CD14-positive monocyte (primary cell): Measurements from ENCODE around the gene HOXC12. TPM values are rescaled to one million over a fixed set of nuclear protein-coding genes. Genes with fewer than 3 reads are reported as not detected.
A peak's percentile ranks its signal among the peaks of the same experiment; 100 is the strongest.

Source experiments
- DNase-seq, 3 donors: peaks; one replicate each; pipeline ENCODE4 v3.0.0-alpha.2; 2011 to 2022
- H2AFZ ChIP-seq: 2 replicates; pipeline ENCODE4 v1.6.0; 2012; ENCODE audit warnings: mild to moderate bottlenecking, low read depth, low read length, inconsistent platforms; ENCODE audit not compliant: insufficient read depth, poor library complexity, severe bottlenecking
- H3K27ac ChIP-seq, 2 donors: 1 replicate in 1 of 2; 2 replicates in 1 of 2; pipeline ENCODE4 v1.5.1; 2012 to 2013; ENCODE audit warnings: low read length in 2 of 2, control low read depth in 1 of 2, inconsistent platforms in 1 of 2, low read depth in 1 of 2, mild to moderate bottlenecking in 1 of 2
- H3K27me3 ChIP-seq, 2 donors: one replicate each; pipeline versions ENCODE4 v1.6.0 to v1.6.1; 2011 to 2013; ENCODE audit warnings: low read length in 2 of 2; ENCODE audit not compliant: control insufficient read depth in 2 of 2, insufficient read depth in 2 of 2
- H3K36me3 ChIP-seq, 2 donors: replicated peaks in 1 of 2; 1 replicate in 1 of 2; 2 replicates in 1 of 2; pipeline versions ENCODE4 v1.5.1 to v1.6.1; 2012 to 2013; ENCODE audit warnings: low read length in 2 of 2, control low read depth in 1 of 2, inconsistent platforms in 1 of 2, mild to moderate bottlenecking in 1 of 2; ENCODE audit not compliant: insufficient read depth in 2 of 2, control insufficient read depth in 1 of 2
- H3K4me1 ChIP-seq, 2 donors: 1 replicate in 1 of 2; 2 replicates in 1 of 2; pipeline versions ENCODE4 v1.5.1 to v1.6.1; 2012 to 2013; ENCODE audit warnings: low read length in 2 of 2, control low read depth in 1 of 2, inconsistent platforms in 1 of 2, mild to moderate bottlenecking in 1 of 2, moderate library complexity in 1 of 2; ENCODE audit not compliant: insufficient read depth in 2 of 2, control insufficient read depth in 1 of 2
- H3K4me2 ChIP-seq: replicated peaks from 2 replicates; pipeline ENCODE3; 2012; ENCODE audit warnings: low read length, moderate library complexity, mild to moderate bottlenecking; ENCODE audit not compliant: poor library complexity, severe bottlenecking; ENCODE audit errors: extremely low read depth
- H3K4me3 ChIP-seq, 3 experiments: fragments of 200-600 bp in 1 of 3; sonication (generic) in 1 of 3; replicated peaks in 1 of 3; 1 replicate in 2 of 3; 2 replicates in 1 of 3; pipeline ENCODE4 v1.5.1; 2011 to 2013; ENCODE audit warnings: low read length in 3 of 3, mild to moderate bottlenecking in 3 of 3, control low read depth in 2 of 3, low read depth in 2 of 3, inconsistent platforms in 1 of 3, moderate library complexity in 1 of 3
- H3K79me2 ChIP-seq: 2 replicates; pipeline ENCODE4 v1.6.0; 2012; ENCODE audit warnings: mild to moderate bottlenecking, control low read depth, inconsistent platforms, low read length, moderate library complexity; ENCODE audit not compliant: insufficient read depth
- H3K9ac ChIP-seq: 2 replicates; pipeline ENCODE4 v1.6.0; 2017; ENCODE audit warnings: low read length, mild to moderate bottlenecking; ENCODE audit not compliant: insufficient read depth, poor library complexity, severe bottlenecking
- H3K9me3 ChIP-seq, 2 donors: replicated peaks in 1 of 2; 1 replicate in 1 of 2; 2 replicates in 1 of 2; pipeline versions ENCODE4 v1.5.1 to v1.6.1; 2012 to 2013; ENCODE audit warnings: low read length in 2 of 2, control low read depth in 1 of 2; ENCODE audit not compliant: control insufficient read depth in 1 of 2, insufficient read depth in 1 of 2
- H4K20me1 ChIP-seq: 2 replicates; pipeline ENCODE4 v1.6.0; 2012; ENCODE audit warnings: mild to moderate bottlenecking, low read length, control low read depth, moderate library complexity; ENCODE audit not compliant: insufficient read depth
- H3K27ac Mint-ChIP-seq, 7 donors: one replicate each; pipeline ENCODE4 v1.8.0; 2020; ENCODE audit warnings: mild to moderate bottlenecking in 7 of 7, mixed read lengths in 7 of 7, moderate library complexity in 6 of 7, inconsistent platforms in 2 of 7
- H3K27me3 Mint-ChIP-seq, 3 donors: one replicate each; pipeline ENCODE4 v1.8.0; 2021 to 2022; ENCODE audit warnings: low read depth in 3 of 3, mild to moderate bottlenecking in 3 of 3, mixed read lengths in 3 of 3, moderate library complexity in 3 of 3, inconsistent platforms in 1 of 3
- H3K36me3 Mint-ChIP-seq, 2 donors: one replicate each; pipeline ENCODE4 v1.8.0; 2020; ENCODE audit warnings: mixed read lengths in 2 of 2, inconsistent platforms in 1 of 2, mild to moderate bottlenecking in 1 of 2
- H3K4me1 Mint-ChIP-seq: one replicate; pipeline ENCODE4 v1.8.0; 2020; ENCODE audit warnings: mild to moderate bottlenecking, mixed read lengths
- H3K4me3 Mint-ChIP-seq, 2 donors: one replicate each; pipeline ENCODE4 v1.8.0; 2020; ENCODE audit warnings: mild to moderate bottlenecking in 2 of 2, mixed read lengths in 2 of 2, moderate library complexity in 1 of 2
- H3K9me3 Mint-ChIP-seq, 7 donors: one replicate each; pipeline ENCODE4 v1.8.0; 2020 to 2022; ENCODE audit warnings: mixed read lengths in 7 of 7, mild to moderate bottlenecking in 6 of 7, moderate library complexity in 6 of 7, inconsistent platforms in 2 of 7
- CTCF ChIP-seq: fragments of 200-600 bp; IDR thresholded peaks from one replicate; pipeline ENCODE4 v1.8.0; 2022; ENCODE audit warnings: antibody characterized with exemption, mild to moderate bottlenecking
- WGBS: methylation state at CpG from one replicate; pipeline ENCODE4 v1.1.5; 2013; ENCODE audit warnings: missing lambda C conversion rate; ENCODE audit not compliant: insufficient coverage; 5-methylcytosine and 5-hydroxymethylcytosine counted together
- intact Hi-C, 2 donors: fragments of 100-400 bp; cut with micrococcal nuclease; formaldehyde crosslinking; loops; one replicate each; pipeline versions ENCODE4 v1.15.0 to v1.15.1; 2023
- polyA plus RNA-seq, 3 donors: library from polyadenylated mRNA; depleted of rRNA in 1 of 3; unstranded in 2 of 3; stranded (reverse) in 1 of 3; fragments of 300-500 nt in 2 of 3; fragments of >200 nt in 1 of 3; fragmentation: Illumina TruSeq in 2 of 3; gene quantifications; 1 replicate in 2 of 3; 2 replicates in 1 of 3; pipeline ENCODE4 v1.2.3, GENCODE V29; 2012 to 2021

Gene HOXC12
- polyA plus RNA-seq, 3 donors: not detected

- peaks cover 96 to 99% (median 96%) of the 10 kb centered on the region in 3 donors for H3K27me3 Mint-ChIP-seq
- H3K9ac ChIP-seq: no peak overlapping the region
- no peak for DNase-seq
- H3K27ac ChIP-seq: no peak overlapping the region
- intact Hi-C loops: no loop called here
- 4% methylated on average over 32 of the region's 39 CpGs for WGBS
- peaks cover 4 to 83% of the 10 kb centered on the region in 2 donors for H3K9me3 ChIP-seq
- H3K27me3 ChIP-seq: peaks cover 97 to 100% of the 10 kb centered on the region in 2 donors
- no peak overlapping the region for H2AFZ ChIP-seq
- H3K79me2 ChIP-seq: no peaks in the 10 kb centered on the region
- H4K20me1 ChIP-seq: no peaks in the 10 kb centered on the region
- peaks cover 24% of the 10 kb centered on the region for H3K4me1 Mint-ChIP-seq
- no peak overlapping the region for H3K4me2 ChIP-seq
- no peak overlapping the region for H3K27ac Mint-ChIP-seq
- peaks cover 3 to 63% (median 34%) of the 10 kb centered on the region in 7 donors for H3K9me3 Mint-ChIP-seq
- H3K4me3 ChIP-seq: no peak overlapping the region
- no peaks in the 10 kb centered on the region for H3K4me1 ChIP-seq
- peak overlapping the region in 1 of 2 donors; percentile 76 for H3K4me3 Mint-ChIP-seq
- H3K36me3 Mint-ChIP-seq: peaks cover 3 to 17% of the 10 kb centered on the region in 2 donors
- no peak for TF ChIP-seq CTCF
- no peaks in the 10 kb centered on the region for H3K36me3 ChIP-seq
Observed at GRCh38 chr12:53960187-53961024, 5.7 kb downstream of the HOXC12 start.

- no peak for DNase-seq
- H3K4me2 ChIP-seq: no peak overlapping the region
- Mint-ChIP-seq H3K4me1 (peaks cover 28% of the 10 kb centered on the region), H3K9me3 (peaks cover 5 to 67% (median 38%) of the 10 kb centered on the region in 7 donors), H3K27me3 (peaks cover 96 to 99% (median 96%) of the 10 kb centered on the region in 3 donors), H3K36me3 (peaks cover 4 to 16% of the 10 kb centered on the region in 2 donors), H3K27ac (no peak overlapping the region), H3K4me3 (peak overlapping the region in 1 of 2 donors; percentile 59)
- TF ChIP-seq CTCF: no peak
- no peaks in the 10 kb centered on the region for H4K20me1 ChIP-seq
- H3K79me2 ChIP-seq: no peaks in the 10 kb centered on the region
- intact Hi-C loops: no loop called here
- no peak overlapping the region for H2AFZ ChIP-seq
- WGBS: 4% methylated on average over 72 of the region's 72 CpGs
- H3K9ac ChIP-seq: no peak overlapping the region
- no peaks in the 10 kb centered on the region for H3K4me1 ChIP-seq
- no peak overlapping the region for H3K4me3 ChIP-seq
- H3K27ac ChIP-seq: no peak overlapping the region
- H3K36me3 ChIP-seq: no peaks in the 10 kb centered on the region
- peaks cover 96 to 100% of the 10 kb centered on the region in 2 donors for H3K27me3 ChIP-seq
- H3K9me3 ChIP-seq: peaks cover 7 to 89% of the 10 kb centered on the region in 2 donors
Observed at GRCh38 chr12:53961025-53961761, 6.5 kb downstream of the HOXC12 start.
